A549 (cell line): ENCODE data around the gene MARK3. TPM values are rescaled to one million over a fixed set of nuclear protein-coding genes. Genes with fewer than 3 reads are reported as not detected.

Experiments used
- ATAC-seq, 2 experiments: fragments of 200-7000 bp in 1 of 2; fragments of >200 bp in 1 of 2; cut with Nextera tagmentation in 1 of 2; cut with Tn5 transposase in 1 of 2; 3 replicates each; pipeline versions ENCODE4 v1.8.0 to v1.9.1; 2018 to 2020; ENCODE audit warnings: mild to moderate bottlenecking in 1 of 2, moderate library complexity in 1 of 2
- CTCF ChIA-PET: fragments of 300-600 bp; sonication (Branson Sonifier 250); formaldehyde crosslinking; extraction: SDS; loops from one replicate; lab custom pipeline; 2021; ENCODE audit warnings: antibody characterized with exemption, inconsistent platforms; lab: Yijun Ruan, JAX
- POLR2A ChIA-PET: fragments of 350-600 bp; formaldehyde crosslinking; extraction: SDS; loops from one replicate; lab custom pipeline; 2021; ENCODE audit warnings: antibody characterized with exemption, inconsistent platforms; lab: Yijun Ruan, JAX
- DNase-seq, 2 experiments: peaks; one replicate each; pipeline versions ENCODE4 v3.0.0 to v3.0.0-alpha.2; 2011 to 2016; ENCODE audit warnings: low read depth in 1 of 2, low spot score in 1 of 2
- FAIRE-seq: peaks from 2 replicates; lab custom pipeline; 2011; peaks lifted over from hg19 to GRCh38; lab: Jason Lieb, UNC
- H3K27ac ChIP-seq, 2 experiments: fragments of >200 bp; sonication (Bioruptor Twin); formaldehyde crosslinking; 3 replicates each; pipeline ENCODE4 v1.5.1; 2016 to 2017
- H3K4me1 ChIP-seq: fragments of >200 bp; sonication (Bioruptor Twin); formaldehyde crosslinking; 3 replicates; pipeline ENCODE4 v1.6.1; 2016
- H3K4me2 ChIP-seq: fragments of >200 bp; sonication (Bioruptor Twin); formaldehyde crosslinking; 3 replicates; pipeline ENCODE4 v1.6.1; 2016
- H3K4me3 ChIP-seq: fragments of >200 bp; sonication (Bioruptor Twin); formaldehyde crosslinking; 3 replicates; pipeline ENCODE4 v1.5.1; 2016
- H3K9me3 ChIP-seq: fragments of >200 bp; sonication (Bioruptor Twin); formaldehyde crosslinking; 3 replicates; pipeline ENCODE4 v1.6.1; 2016
- BHLHE40 ChIP-seq: IDR thresholded peaks from 2 replicates; pipeline ENCODE4 v1.6.1; 2012; ENCODE audit warnings: low read depth, low read length, inconsistent platforms
- ESRRA ChIP-seq: fragments of 150-350 bp; IDR thresholded peaks from 2 replicates; pipeline ENCODE4 v1.6.1; 2014; ENCODE audit warnings: mild to moderate bottlenecking, low read length, borderline replicate concordance
- FOSL2 ChIP-seq, 2 experiments: fragments of 450-650 bp in 1 of 2; fragments of >200 bp in 1 of 2; sonication (Bioruptor Twin) in 1 of 2; formaldehyde crosslinking; IDR thresholded peaks; 2 replicates each; pipeline versions ENCODE4 v1.5.0 to v1.6.1; 2016 to 2020; ENCODE audit warnings: mild to moderate bottlenecking in 1 of 2, moderate library complexity in 1 of 2
- HOXA7 ChIP-seq: fragments of 250-450 bp; sonication (Bioruptor Pico); IDR thresholded peaks from 2 replicates; pipeline ENCODE4 v1.5.0; 2020; ENCODE audit warnings: mild to moderate bottlenecking, moderate library complexity
- JUN ChIP-seq, 2 experiments: fragments of >200 bp; sonication (Bioruptor Twin); formaldehyde crosslinking; IDR thresholded peaks; 2 replicates in 1 of 2; 3 replicates in 1 of 2; pipeline ENCODE4 v1.6.1; 2016 to 2017
- JUNB ChIP-seq: fragments of >200 bp; sonication (Bioruptor Twin); formaldehyde crosslinking; IDR thresholded peaks from 2 replicates; pipeline ENCODE4 v1.6.1; 2016
- KDM1A ChIP-seq: fragments of 200-600 bp; sonication (generic); IDR thresholded peaks from 2 replicates; pipeline ENCODE4 v1.6.1; 2016; ENCODE audit warnings: low read depth, mild to moderate bottlenecking
- MAFK ChIP-seq: fragments of 450-650 bp; IDR thresholded peaks from 2 replicates; pipeline ENCODE4 v1.6.1; 2014; ENCODE audit not compliant: partially characterized antibody
- MAZ ChIP-seq: fragments of 150-350 bp; IDR thresholded peaks from 2 replicates; pipeline ENCODE4 v1.6.1; 2014; ENCODE audit warnings: antibody characterized with exemption, low read depth, low read length, borderline replicate concordance
- NPAS2 ChIP-seq: fragments of 250-450 bp; sonication (Bioruptor Pico); IDR thresholded peaks from 2 replicates; pipeline ENCODE4 v1.8.0; 2022; ENCODE audit warnings: mild to moderate bottlenecking, moderate library complexity, borderline replicate concordance
- PHF8 ChIP-seq: fragments of 200-600 bp; sonication (generic); IDR thresholded peaks from 2 replicates; pipeline ENCODE4 v1.6.1; 2016; ENCODE audit warnings: low read depth, mild to moderate bottlenecking, antibody characterized with exemption, moderate library complexity, borderline replicate concordance
- SMC3 ChIP-seq: fragments of >200 bp; sonication (Bioruptor Twin); formaldehyde crosslinking; IDR thresholded peaks from 3 replicates; pipeline ENCODE4 v1.6.1; 2018; ENCODE audit warnings: inconsistent platforms
- SREBF2 ChIP-seq: fragments of 450-650 bp; IDR thresholded peaks from 2 replicates; pipeline ENCODE4 v1.6.1; 2014; ENCODE audit warnings: mild to moderate bottlenecking, moderate library complexity
- TFCP2L1 ChIP-seq: fragments of 250-450 bp; sonication (Bioruptor Pico); IDR thresholded peaks from 2 replicates; pipeline ENCODE4 v1.5.0; 2021; ENCODE audit warnings: mild to moderate bottlenecking
- TP53 ChIP-seq: fragments of 250-450 bp; sonication (Bioruptor Pico); IDR thresholded peaks from 2 replicates; pipeline ENCODE4 v1.5.0; 2021; ENCODE audit warnings: mild to moderate bottlenecking, moderate library complexity
- ZC3H11A ChIP-seq: fragments of 450-650 bp; IDR thresholded peaks from 2 replicates; pipeline ENCODE4 v1.6.1; 2014; ENCODE audit warnings: antibody characterized with exemption, mild to moderate bottlenecking
- ZFP36 ChIP-seq: fragments of 450-650 bp; IDR thresholded peaks from 2 replicates; pipeline ENCODE4 v1.6.1; 2014; ENCODE audit warnings: borderline replicate concordance; ENCODE audit not compliant: partially characterized antibody
- WGBS: methylation state at CpG from one replicate; pipeline ENCODE4 v1.1.6; 2017; ENCODE audit errors: missing lambda C conversion rate; 5-methylcytosine and 5-hydroxymethylcytosine counted together
- polyA plus RNA-seq, 4 experiments: library from polyadenylated mRNA; depleted of rRNA in 3 of 4; stranded (reverse); fragments of >200 nt; fragmentation: RNase III in 1 of 4; extraction: RNeasy Plus Mini Kit Qiagen cat#74134 plus additional on column Dnase treatment in 1 of 4; gene quantifications; 2 replicates in 3 of 4; 3 replicates in 1 of 4; pipeline ENCODE4 v1.2.3, GENCODE V29; 2011 to 2017
- TF ChIP-seq, protein P1 (sequence below): IDR thresholded peaks from 2 replicates; pipeline ENCODE4 v1.6.1; 2012
- TF ChIP-seq, protein P2 (sequence below): fragments of >200 bp; sonication (Bioruptor Twin); formaldehyde crosslinking; IDR thresholded peaks from 3 replicates; pipeline ENCODE4 v1.6.1; 2016

The MARK3 gene
- polyA plus RNA-seq, 2 of the 4 experiments (the other 2 are of a cell fraction) = 59.7 to 97.6 TPM

DNA sequence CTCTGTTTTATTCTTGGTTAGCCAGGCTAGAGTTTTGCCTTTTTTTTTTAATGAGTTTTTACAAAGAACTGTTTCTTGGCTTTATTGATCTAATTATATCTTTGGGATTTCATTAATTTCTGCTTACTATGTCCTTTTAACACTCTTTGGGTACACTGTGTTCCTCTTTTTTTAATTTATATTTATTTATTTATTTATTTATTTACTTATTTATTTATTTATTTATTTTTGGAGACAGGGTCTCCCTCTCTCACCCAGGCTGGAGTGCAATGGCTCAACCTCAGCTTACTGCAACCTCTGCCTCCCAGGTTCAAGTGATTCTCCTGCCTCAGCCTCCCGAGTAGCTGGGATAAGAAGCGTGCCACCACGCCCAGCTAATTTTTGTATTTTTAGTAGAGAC is 15.1 kb upstream of the MARK3 start:
- TF ChIP-seq TFCP2L1 (CRISPR knock-in tag) (no peak), ESRRA (no peak), ZC3H11A (peak; percentile 88)
- ChIA-PET POLR2A (no interaction called here), CTCF (interaction anchor here (1.3 kb wide), 1 partner anchor 23 kb away, joined by 3 read pairs; no protein-coding TSS in a partner anchor)
- FAIRE-seq (no peak), DNase-seq (no peak), ATAC-seq (no peak)
- Histone ChIP-seq H3K9me3 (peaks cover under 1% of the 10 kb centered on the region; the same call in 1 of the 3 replicates), H3K4me2 (no peak overlapping the region), H3K4me3 (no peak overlapping the region), H3K4me1 (peaks cover 23% of the 10 kb centered on the region), H3K27ac (no peak overlapping the region)
- WGBS = 100% methylated on average over 3 of the region's 3 CpGs

DNA sequence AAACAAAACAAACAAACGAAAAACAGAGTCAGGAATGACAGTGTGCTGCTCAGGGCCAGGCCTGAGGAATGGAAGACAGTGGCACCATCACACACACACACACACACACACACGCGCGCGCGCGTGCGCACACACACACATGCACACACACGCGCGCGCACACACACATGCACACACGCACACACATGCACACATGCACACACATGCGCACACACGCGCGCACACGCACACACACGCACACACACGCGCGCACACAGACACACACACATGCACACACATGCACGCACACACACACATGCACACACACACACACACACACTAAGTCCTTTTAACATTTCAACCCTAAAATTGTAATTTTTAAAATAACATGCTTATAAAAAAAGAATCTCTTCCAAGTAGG is 13.2 kb upstream of the MARK3 start:
- Histone ChIP-seq H3K4me2 (peak overlapping the region; percentile 79), H3K9me3 (no peaks in the 10 kb centered on the region), H3K4me1 (peaks cover 23% of the 10 kb centered on the region), H3K4me3 (no peak overlapping the region), H3K27ac (peak overlapping the region; percentile 62 to 71; a peak in 5 of 6 replicates)
- 68% methylated on average over 23 of the region's 23 CpGs for WGBS
- no peak for FAIRE-seq
- DNase-seq = peak in 1 of 2 experiments; percentile 31
- TF ChIP-seq, protein P1, sequence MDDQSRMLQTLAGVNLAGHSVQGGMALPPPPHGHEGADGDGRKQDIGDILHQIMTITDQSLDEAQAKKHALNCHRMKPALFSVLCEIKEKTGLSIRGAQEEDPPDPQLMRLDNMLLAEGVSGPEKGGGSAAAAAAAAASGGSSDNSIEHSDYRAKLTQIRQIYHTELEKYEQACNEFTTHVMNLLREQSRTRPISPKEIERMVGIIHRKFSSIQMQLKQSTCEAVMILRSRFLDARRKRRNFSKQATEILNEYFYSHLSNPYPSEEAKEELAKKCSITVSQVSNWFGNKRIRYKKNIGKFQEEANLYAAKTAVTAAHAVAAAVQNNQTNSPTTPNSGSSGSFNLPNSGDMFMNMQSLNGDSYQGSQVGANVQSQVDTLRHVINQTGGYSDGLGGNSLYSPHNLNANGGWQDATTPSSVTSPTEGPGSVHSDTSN = no peak
- no peak for TF ChIP-seq BHLHE40
- no peak for TF ChIP-seq HOXA7 (CRISPR knock-in tag)
- no peak for TF ChIP-seq JUN (IDR thresholded peaks at IDR 0.05)
- TF ChIP-seq KDM1A = no peak
- TF ChIP-seq PHF8 = no peak
- TF ChIP-seq TP53 (CRISPR knock-in tag) = no peak
- no peak for TF ChIP-seq SREBF2
- no peak for TF ChIP-seq NPAS2 (CRISPR knock-in tag)
- TF ChIP-seq, protein P2, sequence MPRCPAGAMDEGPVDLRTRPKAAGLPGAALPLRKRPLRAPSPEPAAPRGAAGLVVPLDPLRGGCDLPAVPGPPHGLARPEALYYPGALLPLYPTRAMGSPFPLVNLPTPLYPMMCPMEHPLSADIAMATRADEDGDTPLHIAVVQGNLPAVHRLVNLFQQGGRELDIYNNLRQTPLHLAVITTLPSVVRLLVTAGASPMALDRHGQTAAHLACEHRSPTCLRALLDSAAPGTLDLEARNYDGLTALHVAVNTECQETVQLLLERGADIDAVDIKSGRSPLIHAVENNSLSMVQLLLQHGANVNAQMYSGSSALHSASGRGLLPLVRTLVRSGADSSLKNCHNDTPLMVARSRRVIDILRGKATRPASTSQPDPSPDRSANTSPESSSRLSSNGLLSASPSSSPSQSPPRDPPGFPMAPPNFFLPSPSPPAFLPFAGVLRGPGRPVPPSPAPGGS = no peak
- ChIA-PET POLR2A (interaction anchor here (0.7 to 1.1 kb wide), 3 partner anchors 13 to 161 kb away, joined by 3 to 9 read pairs (median 4); partner anchors contain the start of genes EIF5 and MARK3), CTCF (interaction anchor here (1.4 kb wide), 1 partner anchor 22 kb away, joined by 5 read pairs; no protein-coding TSS in a partner anchor)
- no peak for ATAC-seq

DNA sequence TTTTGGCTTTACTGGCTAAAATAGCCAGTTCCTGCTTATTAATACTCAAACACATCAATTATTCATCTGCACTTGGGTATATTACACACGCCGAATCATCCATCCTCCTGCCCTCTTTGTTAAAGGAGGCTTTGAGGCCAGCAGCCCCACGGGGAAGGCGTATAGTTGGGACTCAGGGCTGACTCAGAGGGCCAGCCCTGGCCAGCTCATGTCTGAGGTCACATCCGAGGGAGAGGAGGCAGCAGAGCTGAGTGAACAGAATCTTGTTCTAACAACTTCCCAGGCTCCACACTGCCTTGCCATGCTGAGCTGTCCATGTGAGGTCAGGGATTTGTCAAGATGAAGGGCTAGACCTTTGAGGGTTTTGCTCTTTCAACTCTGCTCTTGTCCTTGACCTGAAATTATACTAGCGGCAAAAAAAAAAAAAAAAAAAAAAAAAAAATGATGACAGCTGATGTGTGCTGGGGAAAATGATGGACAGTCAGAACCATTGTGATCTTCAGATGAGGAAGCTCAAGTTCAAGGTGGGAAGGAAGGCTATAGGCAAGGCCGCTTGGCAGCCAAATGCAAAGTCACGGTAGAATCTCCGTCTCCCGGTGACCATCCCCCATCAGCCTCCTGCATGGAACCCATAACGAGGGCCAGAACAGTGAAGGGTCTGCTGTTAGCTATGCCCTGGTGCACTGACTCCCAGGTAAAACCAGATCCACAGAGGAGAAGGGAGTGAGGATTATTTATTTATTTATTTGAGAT is 12.5 kb upstream of the MARK3 start:
- DNase-seq = peak; percentile 77 to 78
- ATAC-seq = peak; percentile 99
- TF ChIP-seq SMC3 (no peak), JUNB (peak; percentile 36; the same call in 1 of the 2 replicates), FOSL2 (IDR thresholded peaks at IDR 0.05) (no peak), FOSL2 (CRISPR knock-in tag; IDR thresholded peaks at IDR 0.05) (peak; percentile 71), MAFK (peak; percentile 27), ZFP36 (no peak), MAZ (no peak)
- TF ChIP-seq, protein P2 = no peak
- no peak for FAIRE-seq
- Histone ChIP-seq H3K4me2 (peak overlapping the region; percentile 79), H3K9me3 (no peaks in the 10 kb centered on the region), H3K4me1 (peaks cover 22% of the 10 kb centered on the region), H3K27ac (peak overlapping the region; percentile 62 to 71; a peak in 5 of 6 replicates), H3K4me3 (no peak overlapping the region)
- ChIA-PET POLR2A (interaction anchor here (0.7 to 1.1 kb wide), 3 partner anchors 12 to 160 kb away, joined by 3 to 9 read pairs (median 4); partner anchors contain the start of genes EIF5 and MARK3), CTCF (interaction anchor here (1.1 to 2.4 kb wide), 4 partner anchors 12 to 21 kb away, joined by 3 to 15 read pairs (median 5); no protein-coding TSS in a partner anchor)
- 50% methylated on average over 11 of the region's 11 CpGs for WGBS
